ENCODE measurements around the gene DDN.

- TF ChIP-seq POLR2A (IDR thresholded peaks at IDR 0.05; ENCODE audit: low read depth, low read length) (no peak), POLR2AphosphoS5 (IDR thresholded peaks at IDR 0.05; ENCODE audit: insufficient read depth, low read depth, low read length) (no peak)
These were observed 3.9 kb downstream of the DDN start for GRCh38 chr12:48995086-48995879.

Data from endothelial cell of umbilical vein (primary cell).